Measurements from ENCODE around the gene ASCL3.
"Not testable (repeated sequence)": the region's sequence is repeated elsewhere in the genome, so short reads cannot be mapped to it uniquely, and the experiment has no call there.

ASCL3 gene

GRCh38 chr11:8942518-8943066, at the start of gene ASCL3:
ASCL3 (minus strand) TSS chr11:8943016; CDS start chr11:8938161, 4,855 bp downstream.
- H3K27ac ChIP-seq = no peak within 1 kb of the TSS
- no peaks in the 10 kb centered on the region for H3K27me3 ChIP-seq
- no peaks in the 10 kb centered on the region for H3K9me3 ChIP-seq
- no peaks in the 10 kb centered on the region for H3K4me1 ChIP-seq (ENCODE audit: control insufficient read depth in 1 of 2, insufficient read depth in 1 of 2, low read depth in 1 of 2, low read length in 1 of 2)
- H3K4me3 ChIP-seq (ENCODE audit: low read depth in 1 of 2, low read length in 1 of 2) = no peak within 1 kb of the TSS
- no peak for TF ChIP-seq CTCF (IDR thresholded peaks at IDR 0.05)
- peaks cover 7% of the 10 kb centered on the region for H3K36me3 ChIP-seq

- Histone ChIP-seq H3K4me1 (ENCODE audit: control insufficient read depth in 1 of 2, insufficient read depth in 1 of 2, low read depth in 1 of 2, low read length in 1 of 2) (no peaks in the 10 kb centered on the region), H3K27ac (no peak overlapping the region), H3K4me3 (ENCODE audit: low read depth in 1 of 2, low read length in 1 of 2) (no peak overlapping the region), H3K9me3 (no peaks in the 10 kb centered on the region), H3K36me3 (no peaks in the 10 kb centered on the region), H3K27me3 (no peaks in the 10 kb centered on the region)
- TF ChIP-seq CTCF (IDR thresholded peaks at IDR 0.05) = no peak
Observed at GRCh38 chr11:8989453-8989852, 46.6 kb upstream of the ASCL3 start.

GRCh38 chr11:8988329-8989234, 45.8 kb upstream of the ASCL3 start:
- TF ChIP-seq CTCF (IDR thresholded peaks at IDR 0.05) = no peak
- Histone ChIP-seq H3K36me3 (no peaks in the 10 kb centered on the region), H3K9me3 (no peaks in the 10 kb centered on the region), H3K4me3 (ENCODE audit: low read depth in 1 of 2, low read length in 1 of 2) (no peak overlapping the region), H3K27me3 (no peaks in the 10 kb centered on the region), H3K4me1 (ENCODE audit: control insufficient read depth in 1 of 2, insufficient read depth in 1 of 2, low read depth in 1 of 2, low read length in 1 of 2) (no peaks in the 10 kb centered on the region), H3K27ac (no peak overlapping the region)

- H3K4me1 ChIP-seq (ENCODE audit: control insufficient read depth in 1 of 2, insufficient read depth in 1 of 2, low read depth in 1 of 2, low read length in 1 of 2) = no peaks in the 10 kb centered on the region
- no peaks in the 10 kb centered on the region for H3K36me3 ChIP-seq
- no peak overlapping the region for H3K4me3 ChIP-seq (ENCODE audit: low read depth in 1 of 2, low read length in 1 of 2)
- TF ChIP-seq CTCF (IDR thresholded peaks at IDR 0.05) = no peak
- no peaks in the 10 kb centered on the region for H3K27me3 ChIP-seq
- no peaks in the 10 kb centered on the region for H3K9me3 ChIP-seq
- no peak overlapping the region for H3K27ac ChIP-seq
Observed at GRCh38 chr11:8987446-8987845, 44.6 kb upstream of the ASCL3 start.

GRCh38 chr11:8986772-8987171, 44.0 kb upstream of the ASCL3 start:
- not testable (repeated sequence) for H3K9me3 ChIP-seq; H3K27ac ChIP-seq; H3K4me3 ChIP-seq (ENCODE audit: low read depth in 1 of 2, low read length in 1 of 2); H3K36me3 ChIP-seq; H3K4me1 ChIP-seq (ENCODE audit: control insufficient read depth in 1 of 2, insufficient read depth in 1 of 2, low read depth in 1 of 2, low read length in 1 of 2); H3K27me3 ChIP-seq

DNA sequence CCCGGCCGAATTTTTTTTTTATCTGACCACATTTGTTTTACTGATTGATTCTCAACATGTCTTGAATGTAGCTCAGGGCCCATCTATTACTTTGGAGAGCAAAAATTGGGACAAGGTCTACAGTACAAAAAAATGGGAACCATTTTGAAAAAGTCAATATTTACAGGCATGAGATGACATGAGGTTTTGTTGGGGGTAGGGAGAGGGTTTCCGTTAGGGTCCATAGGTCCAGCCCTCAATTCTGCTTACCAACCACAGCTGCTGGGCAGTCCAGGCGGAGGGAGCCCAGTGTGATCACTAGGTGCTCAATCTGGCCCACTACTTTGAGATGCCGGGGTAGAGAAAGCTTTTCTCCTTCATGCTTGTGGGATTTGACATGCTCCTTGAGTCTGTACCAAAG, 42.6 kb upstream of the ASCL3 start:
- H3K27ac ChIP-seq = no peak overlapping the region
- no peaks in the 10 kb centered on the region for H3K27me3 ChIP-seq
- no peak for TF ChIP-seq CTCF (IDR thresholded peaks at IDR 0.05)
- no peak overlapping the region for H3K4me3 ChIP-seq (ENCODE audit: low read depth in 1 of 2, low read length in 1 of 2)
- no peaks in the 10 kb centered on the region for H3K9me3 ChIP-seq
- H3K4me1 ChIP-seq (ENCODE audit: control insufficient read depth in 1 of 2, insufficient read depth in 1 of 2, low read depth in 1 of 2, low read length in 1 of 2) = no peaks in the 10 kb centered on the region
- no peaks in the 10 kb centered on the region for H3K36me3 ChIP-seq
